Activated CD8-positive, alpha-beta memory T cell treated with anti-CD3 and anti-CD28 coated beads for 36 hours (primary cell): ENCODE data around the gene CCDC110. TPM values are rescaled to one million over a fixed set of nuclear protein-coding genes. Genes with fewer than 3 reads are reported as not detected.
"Not testable (repeated sequence)": the region's sequence is repeated elsewhere in the genome, so short reads cannot be mapped to it uniquely, and the experiment has no call there.

ENCODE experiments used
- CTCF ChIA-PET: fragments of 350-600 bp; sonication (Branson Sonifier 250); formaldehyde crosslinking; loops from one replicate; lab custom pipeline; 2021; ENCODE audit warnings: antibody characterized with exemption; lab: Charles Lee
- POLR2A ChIA-PET: fragments of 350-600 bp; sonication (Branson Sonifier 250); formaldehyde crosslinking; loops from one replicate; lab custom pipeline; 2021; ENCODE audit warnings: antibody characterized with exemption; lab: Charles Lee
- total RNA-seq, 2 experiments: library from RNA; stranded (reverse); gene quantifications; one replicate each; pipeline ENCODE4 v1.2.3, GENCODE V29; 2021

Gene CCDC110
- total RNA-seq: not detected

- POLR2A ChIA-PET: interaction anchor here (0.7 kb wide), 1 partner anchor 45 kb away, joined by 8 read pairs; no protein-coding TSS in a partner anchor
- CTCF ChIA-PET: interaction anchor here (0.8 kb wide), 1 partner anchor 11 kb away, joined by 5 read pairs; no protein-coding TSS in a partner anchor
These were observed at the start of gene CCDC110 for GRCh38 chr4:185471235-185472102. TSS of gene CCDC110 (minus strand) at chr4:185471733. CDS start at chr4:185471683, 50 bp downstream.

- ChIA-PET CTCF (no interaction called here), POLR2A (no interaction called here)
These were observed 48.6 kb upstream of the CCDC110 start for GRCh38 chr4:185520119-185520518.

- ChIA-PET POLR2A (no interaction called here), CTCF (no interaction called here)
These were observed 47.0 kb upstream of the CCDC110 start for GRCh38 chr4:185518494-185518893.

DNA sequence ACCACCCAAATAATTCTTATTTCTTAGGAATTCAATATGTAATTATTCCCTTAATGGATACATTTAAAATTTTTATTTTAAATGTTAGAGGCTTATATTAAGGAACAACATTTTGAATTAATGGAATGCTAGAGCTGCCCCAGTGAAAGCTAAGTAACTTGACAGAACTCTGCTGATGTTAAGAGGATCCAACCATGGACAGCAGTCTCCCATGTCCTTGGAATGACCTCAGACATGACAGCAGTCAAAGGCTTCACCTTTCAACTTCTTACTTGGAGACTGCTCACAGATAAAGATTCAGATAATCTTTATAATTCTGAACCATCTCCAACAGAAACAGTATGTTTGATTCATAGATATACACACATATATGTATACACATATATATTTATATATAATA is 46.5 kb upstream of the CCDC110 start:
- POLR2A ChIA-PET: no interaction called here
- CTCF ChIA-PET: no interaction called here

DNA sequence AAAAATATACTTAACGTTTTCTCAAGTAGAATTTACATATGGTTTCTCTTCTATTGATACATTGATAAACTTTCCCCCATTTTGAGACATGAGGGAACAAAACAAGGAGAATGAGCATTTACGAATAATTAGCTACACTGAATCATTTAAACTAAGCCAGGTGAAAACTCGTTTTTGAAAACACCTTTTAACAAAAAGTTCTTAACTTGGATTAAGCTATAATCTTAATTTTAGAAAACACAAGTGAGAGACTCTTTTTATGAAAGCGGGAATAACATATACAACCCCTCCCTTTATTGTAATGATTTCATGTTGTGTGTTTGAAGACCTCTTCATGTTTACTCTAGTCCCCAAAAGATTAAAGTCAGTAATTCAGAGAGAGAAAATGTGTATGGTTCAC is 43.7 kb upstream of the CCDC110 start:
- ChIA-PET POLR2A (no interaction called here), CTCF (no interaction called here)

DNA sequence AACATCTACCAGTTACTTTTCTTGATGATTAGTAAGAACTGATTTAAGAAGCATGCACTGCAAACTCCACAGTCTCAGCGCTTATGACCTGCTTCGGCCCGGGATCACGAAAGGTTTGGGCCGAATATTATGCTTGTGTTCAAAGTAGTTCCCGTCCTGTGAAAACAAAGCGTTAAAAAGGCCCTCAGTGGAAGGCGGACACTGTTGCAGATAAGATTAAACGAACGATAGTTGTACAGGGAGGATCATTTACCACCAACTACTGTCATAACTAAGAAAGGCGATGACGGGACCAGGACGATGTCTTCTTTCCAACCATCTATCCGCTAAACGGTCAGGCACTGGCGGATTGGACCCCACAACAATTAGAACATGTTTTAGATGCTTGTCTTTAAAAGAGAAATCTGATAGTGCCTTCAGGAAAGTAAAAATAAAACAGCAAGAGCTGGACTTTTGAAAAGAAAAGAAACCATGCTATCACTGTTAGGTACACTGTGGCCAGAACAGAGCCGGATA is 42.7 kb upstream of the CCDC110 start:
- ChIA-PET CTCF (interaction anchor here (0.6 kb wide), 1 partner anchor 277 kb away, joined by 3 read pairs; no protein-coding TSS in a partner anchor), POLR2A (no interaction called here)

GRCh38 chr4:185513489-185514181 is 42.1 kb upstream of the CCDC110 start:
- ChIA-PET CTCF (no interaction called here), POLR2A (no interaction called here)

- ChIA-PET CTCF (interaction anchor here (0.6 kb wide), 1 partner anchor 329 kb away, joined by 3 read pairs; no protein-coding TSS in a partner anchor), POLR2A (no interaction called here)
These were observed 41.0 kb upstream of the CCDC110 start for GRCh38 chr4:185512516-185512915.

- CTCF ChIA-PET, POLR2A ChIA-PET: not testable (repeated sequence)
These were observed 39.7 kb upstream of the CCDC110 start for GRCh38 chr4:185511243-185511642.

- ChIA-PET POLR2A (no interaction called here), CTCF (no interaction called here)
These were observed 39.3 kb upstream of the CCDC110 start for GRCh38 chr4:185510806-185511205.

DNA sequence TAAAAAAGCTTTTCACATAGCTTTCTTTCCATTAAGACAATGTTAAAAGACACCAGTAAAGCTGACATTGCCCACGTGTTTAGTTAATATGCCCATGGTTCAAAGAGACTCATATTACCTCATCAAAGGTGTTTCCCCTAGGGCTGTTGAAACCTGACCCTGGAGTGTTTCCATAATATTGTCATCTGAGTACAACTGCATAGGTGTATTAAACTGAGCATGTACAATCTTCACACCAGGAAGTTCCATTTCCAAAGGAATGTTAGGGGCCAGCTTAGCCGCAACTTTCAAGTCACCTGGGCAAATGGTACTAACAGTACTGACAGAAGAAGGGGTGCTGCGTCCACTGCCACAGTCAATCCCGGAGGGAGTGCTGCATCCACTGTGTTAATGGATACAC is 36.6 kb upstream of the CCDC110 start:
- ChIA-PET POLR2A (no interaction called here), CTCF (no interaction called here)

GRCh38 chr4:185506422-185506821 is 34.9 kb upstream of the CCDC110 start:
- POLR2A ChIA-PET: no interaction called here
- CTCF ChIA-PET: no interaction called here

GRCh38 chr4:185504098-185505047 is 32.8 kb upstream of the CCDC110 start:
- ChIA-PET CTCF (no interaction called here), POLR2A (no interaction called here)

GRCh38 chr4:185502386-185502785 is 30.9 kb upstream of the CCDC110 start:
- ChIA-PET CTCF (no interaction called here), POLR2A (interaction anchor here (0.5 kb wide), 1 partner anchor 99 kb away, joined by 3 read pairs; no protein-coding TSS in a partner anchor)

- ChIA-PET POLR2A (no interaction called here), CTCF (no interaction called here)
These were observed 29.0 kb upstream of the CCDC110 start for GRCh38 chr4:185500576-185500975.

DNA sequence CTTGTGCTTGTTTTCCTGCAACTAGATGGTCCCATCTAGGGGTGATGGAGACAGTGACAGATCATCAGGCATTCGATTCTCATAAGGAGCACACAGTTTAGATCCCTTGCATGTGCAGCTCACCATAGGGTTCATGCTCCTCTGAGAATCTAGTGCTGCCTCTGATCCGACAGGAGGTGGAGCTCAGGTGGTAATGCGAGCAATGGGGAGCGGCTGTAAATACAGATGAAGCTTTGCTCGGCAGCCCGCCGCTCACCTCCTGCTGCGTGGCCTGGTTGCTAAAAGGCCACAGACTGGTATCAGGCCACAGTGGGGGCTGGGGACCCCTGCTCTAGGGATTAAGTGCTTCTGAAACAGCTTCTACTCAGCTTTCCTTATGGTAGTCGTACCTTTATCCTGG is 28.5 kb upstream of the CCDC110 start:
- POLR2A ChIA-PET: no interaction called here

DNA sequence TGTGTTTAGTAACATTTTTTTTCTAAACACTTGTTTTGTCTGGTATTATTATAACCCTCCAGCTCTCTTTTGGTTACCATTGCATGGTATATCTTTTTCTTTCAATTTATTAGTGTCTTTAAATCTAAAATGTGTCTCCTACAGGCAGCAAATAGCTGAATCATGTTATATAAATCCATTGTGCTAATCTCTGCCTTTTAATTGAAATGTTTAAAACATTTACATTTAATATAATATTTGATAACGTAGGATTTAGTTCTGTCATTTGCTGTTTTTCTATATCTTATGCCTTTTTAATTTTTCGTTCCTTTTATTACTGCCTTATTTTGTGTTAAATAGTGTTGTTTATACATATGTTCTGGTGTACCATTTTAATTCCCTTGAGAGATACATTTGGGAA is 17.1 kb upstream of the CCDC110 start:
- ChIA-PET POLR2A (no interaction called here), CTCF (no interaction called here)

More for the DNA sequence above, 28.5 kb upstream of the CCDC110 start:
- CTCF ChIA-PET: no interaction called here

DNA sequence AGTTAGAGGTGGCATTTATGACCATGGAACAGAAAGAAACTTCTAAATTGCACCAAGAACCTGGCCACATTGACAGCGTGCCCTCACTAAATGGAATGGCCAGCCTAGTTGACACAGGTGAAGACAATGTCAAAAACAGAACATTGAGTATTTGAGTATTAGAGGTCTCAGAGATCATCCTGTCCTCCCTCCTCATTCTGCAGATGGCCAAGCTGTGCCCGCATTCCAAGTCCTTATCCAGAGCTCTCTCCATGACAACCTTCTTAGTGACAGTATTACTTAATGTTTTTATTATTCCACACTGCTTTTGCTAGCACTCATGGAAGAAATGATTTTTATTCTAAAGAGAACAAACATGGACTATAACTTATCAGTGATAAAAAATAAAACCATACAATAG is 9.9 kb upstream of the CCDC110 start:
- CTCF ChIA-PET: no interaction called here
- POLR2A ChIA-PET: no interaction called here
